Brain microvascular endothelial cell (primary cell): ENCODE measurements around the gene GRIA1.
A peak's percentile ranks its signal among the peaks of the same experiment; 100 is the strongest.

Source experiments
- DNase-seq: peaks from one replicate; pipeline ENCODE4 v3.0.0-alpha.2; 2020
- H3K27ac ChIP-seq: fragments of 250-450 bp; sonication (Bioruptor Pico); 2 replicates; pipeline ENCODE4 v1.5.1; 2020; ENCODE audit warnings: mild to moderate bottlenecking, moderate library complexity
- H3K27me3 ChIP-seq: fragments of 250-450 bp; sonication (Bioruptor Pico); replicated peaks from 2 replicates; pipeline ENCODE4 v1.5.1; 2020; ENCODE audit warnings: mild to moderate bottlenecking
- H3K36me3 ChIP-seq: fragments of 250-450 bp; sonication (Bioruptor Pico); replicated peaks from 2 replicates; pipeline ENCODE4 v1.5.1; 2020; ENCODE audit warnings: mild to moderate bottlenecking
- H3K4me3 ChIP-seq: 2 replicates; pipeline ENCODE4 v1.5.1; 2011; ENCODE audit warnings: low read depth, mild to moderate bottlenecking, control low read depth, low read length, moderate library complexity
- in situ Hi-C: cut with HindIII; loops from 2 replicates; pipeline ENCODE4 v1.10.0; 2017; ENCODE audit warnings: low sequenced_read_pairs, low pct_ligation_motif_present
- TF ChIP-seq, protein P1 (sequence below): IDR thresholded peaks from 2 replicates; pipeline ENCODE4 v1.5.1; 2011; ENCODE audit warnings: low read depth, mild to moderate bottlenecking, moderate library complexity, low read length, control low read depth, inconsistent platforms; ENCODE audit errors: missing control alignments

The GRIA1 gene

DNA sequence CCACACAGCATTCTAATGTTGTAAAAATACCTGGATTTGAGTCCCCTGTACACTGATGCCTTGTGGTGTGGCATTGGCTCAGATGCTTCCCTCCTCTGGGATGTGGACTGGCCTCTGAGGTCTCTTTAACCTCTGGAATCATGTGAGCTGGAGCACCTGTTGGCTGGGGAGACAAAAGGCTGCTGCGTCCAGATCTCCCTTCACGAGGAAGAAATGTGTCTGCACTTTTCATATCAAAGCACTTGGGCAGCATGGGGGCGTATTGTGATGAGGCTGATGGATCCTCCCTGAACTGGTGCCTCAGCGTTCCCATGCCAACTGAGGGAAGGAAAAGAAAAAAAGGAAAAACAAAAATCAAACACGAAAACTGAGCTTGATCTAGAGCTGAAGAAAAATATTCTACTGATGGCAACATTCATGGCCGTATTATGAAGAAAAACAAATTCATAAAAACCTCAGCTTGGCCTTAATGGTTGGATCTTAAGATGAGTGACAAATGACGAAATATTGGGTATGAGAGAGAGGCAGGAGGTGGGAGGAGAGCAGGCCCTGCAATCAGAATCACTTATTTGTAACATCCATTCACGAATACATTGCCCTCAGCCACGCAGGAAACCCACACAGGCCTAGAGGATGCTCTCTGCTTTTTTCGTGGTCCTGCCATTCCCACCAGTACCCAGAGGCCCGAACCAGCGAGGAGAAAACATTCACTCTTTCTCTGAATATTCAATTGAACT lies 26.2 kb downstream of the GRIA1 start:
- H3K36me3 ChIP-seq: no peaks in the 10 kb centered on the region
- no peaks in the 10 kb centered on the region for H3K27me3 ChIP-seq
- H3K4me3 ChIP-seq: no peak overlapping the region
- in situ Hi-C loops: no loop called here
- no peak overlapping the region for H3K27ac ChIP-seq
- TF ChIP-seq, protein P1, sequence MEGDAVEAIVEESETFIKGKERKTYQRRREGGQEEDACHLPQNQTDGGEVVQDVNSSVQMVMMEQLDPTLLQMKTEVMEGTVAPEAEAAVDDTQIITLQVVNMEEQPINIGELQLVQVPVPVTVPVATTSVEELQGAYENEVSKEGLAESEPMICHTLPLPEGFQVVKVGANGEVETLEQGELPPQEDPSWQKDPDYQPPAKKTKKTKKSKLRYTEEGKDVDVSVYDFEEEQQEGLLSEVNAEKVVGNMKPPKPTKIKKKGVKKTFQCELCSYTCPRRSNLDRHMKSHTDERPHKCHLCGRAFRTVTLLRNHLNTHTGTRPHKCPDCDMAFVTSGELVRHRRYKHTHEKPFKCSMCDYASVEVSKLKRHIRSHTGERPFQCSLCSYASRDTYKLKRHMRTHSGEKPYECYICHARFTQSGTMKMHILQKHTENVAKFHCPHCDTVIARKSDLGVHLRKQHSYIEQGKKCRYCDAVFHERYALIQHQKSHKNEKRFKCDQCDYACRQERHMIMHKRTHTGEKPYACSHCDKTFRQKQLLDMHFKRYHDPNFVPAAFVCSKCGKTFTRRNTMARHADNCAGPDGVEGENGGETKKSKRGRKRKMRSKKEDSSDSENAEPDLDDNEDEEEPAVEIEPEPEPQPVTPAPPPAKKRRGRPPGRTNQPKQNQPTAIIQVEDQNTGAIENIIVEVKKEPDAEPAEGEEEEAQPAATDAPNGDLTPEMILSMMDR: no peak
- no peak for DNase-seq

DNA sequence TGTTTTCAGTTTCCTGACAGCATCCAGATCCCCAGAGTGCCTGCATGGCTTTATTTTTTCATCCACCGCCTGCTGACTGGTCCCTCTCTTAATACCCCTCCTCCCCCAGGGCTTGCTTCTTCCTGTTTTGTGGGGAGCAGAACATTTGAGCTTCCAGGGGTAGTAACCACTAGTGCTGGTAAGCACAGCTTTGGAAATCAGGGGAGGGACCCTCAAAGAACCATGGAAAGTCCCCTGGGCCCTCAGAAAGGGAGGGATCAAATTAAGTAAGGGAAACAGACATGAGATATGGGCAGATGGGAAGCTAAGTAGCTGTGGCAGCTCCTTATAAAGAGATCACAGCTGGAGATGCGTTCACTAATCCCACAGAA lies 26.8 kb downstream of the GRIA1 start:
- Histone ChIP-seq H3K27ac (no peak overlapping the region), H3K36me3 (no peaks in the 10 kb centered on the region), H3K27me3 (no peaks in the 10 kb centered on the region), H3K4me3 (no peak overlapping the region)
- in situ Hi-C loops: no loop called here
- TF ChIP-seq, protein P1: no peak
- DNase-seq: no peak

DNA sequence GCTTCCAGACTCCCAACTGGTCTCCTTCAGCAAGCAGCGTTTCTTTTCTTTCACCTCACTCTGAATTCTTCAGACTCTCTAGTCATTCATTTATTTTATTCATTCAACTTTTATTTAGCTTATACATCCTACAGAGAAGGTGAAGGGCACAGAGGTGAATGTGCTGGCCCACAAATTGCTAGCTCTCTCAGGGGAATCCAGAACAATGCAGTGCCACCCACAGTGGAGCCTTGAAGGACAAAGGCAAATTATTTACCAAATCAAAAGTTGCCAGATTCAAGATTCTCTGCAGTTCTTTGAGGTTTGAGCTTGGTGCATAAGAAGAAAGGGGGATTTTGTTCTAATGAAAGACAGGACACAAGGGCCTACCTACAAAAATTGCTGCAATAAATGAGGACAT lies 29.7 kb downstream of the GRIA1 start:
- in situ Hi-C loops: no loop called here
- DNase-seq: no peak
- H3K27me3 ChIP-seq: no peaks in the 10 kb centered on the region

DNA sequence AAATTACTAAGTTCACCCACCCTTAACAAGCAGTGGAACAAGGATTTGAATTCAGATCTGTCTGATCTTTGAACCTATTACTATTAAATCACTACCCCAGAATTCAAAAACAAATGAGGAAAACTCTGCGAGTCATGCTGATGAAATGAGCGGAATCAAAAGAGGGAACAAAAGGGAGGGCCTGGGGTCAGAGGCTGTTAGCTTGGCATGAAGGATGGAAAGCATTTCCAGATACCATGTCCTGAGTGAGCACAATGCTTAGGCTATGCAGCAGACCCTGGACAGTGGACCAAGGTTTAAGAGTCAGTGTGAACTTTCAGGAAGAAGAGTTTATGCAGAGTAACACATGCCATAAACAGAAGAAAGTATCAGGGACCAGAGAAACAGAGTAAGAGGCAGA lies 30.5 kb downstream of the GRIA1 start:
- Histone ChIP-seq H3K4me3 (no peak overlapping the region), H3K27me3 (no peaks in the 10 kb centered on the region), H3K27ac (no peak overlapping the region), H3K36me3 (no peaks in the 10 kb centered on the region)
- DNase-seq: peak; percentile 38
- in situ Hi-C loops: no loop called here
- TF ChIP-seq, protein P1: no peak

More for the DNA sequence above, 29.7 kb downstream of the GRIA1 start:
- H3K27ac ChIP-seq: no peak overlapping the region
- TF ChIP-seq, protein P1: no peak
- H3K36me3 ChIP-seq: no peaks in the 10 kb centered on the region
- no peak overlapping the region for H3K4me3 ChIP-seq

DNA sequence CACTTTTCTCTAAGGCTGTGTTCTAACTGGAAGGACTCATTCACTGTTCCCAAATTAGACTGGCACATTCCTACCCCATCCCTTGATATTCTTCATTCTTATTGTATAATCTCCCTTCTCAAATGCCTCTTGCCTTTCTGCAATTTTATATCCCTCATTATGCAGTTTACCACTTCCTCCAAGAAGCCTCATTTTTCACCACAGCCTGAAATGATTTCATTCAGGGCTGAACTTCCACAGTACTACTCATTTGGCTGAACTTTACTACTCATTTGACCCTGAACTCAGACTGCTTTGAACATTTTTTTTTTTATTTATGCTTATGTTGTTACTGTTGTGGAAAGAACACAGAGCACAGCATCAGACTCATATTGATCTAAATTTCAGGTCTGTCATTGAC lies 32.7 kb downstream of the GRIA1 start:
- Histone ChIP-seq H3K27ac (peak overlapping the region; percentile 49), H3K36me3 (no peaks in the 10 kb centered on the region), H3K4me3 (no peak overlapping the region), H3K27me3 (no peaks in the 10 kb centered on the region)
- TF ChIP-seq, protein P1: no peak
- peak; percentile 35 for DNase-seq
- in situ Hi-C loops: no loop called here

DNA sequence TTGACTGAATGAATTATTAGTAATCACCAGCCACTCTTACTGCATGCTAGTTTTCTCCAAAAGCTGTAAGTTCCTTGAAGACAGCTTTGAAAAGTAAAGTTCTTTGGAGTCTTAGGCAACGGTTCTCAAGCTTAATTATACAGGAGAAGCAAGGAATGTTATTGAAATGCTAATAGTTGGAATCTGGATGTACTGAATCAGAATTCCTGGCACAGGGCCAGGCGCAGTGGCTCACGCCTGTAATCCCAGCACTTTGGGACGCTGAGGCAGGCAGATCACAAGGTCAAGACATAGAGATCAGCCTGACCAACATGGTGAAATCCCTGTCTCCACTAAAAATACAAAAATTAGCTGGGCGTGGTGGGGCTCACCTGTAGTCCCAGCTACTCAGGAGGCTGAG lies 33.4 kb downstream of the GRIA1 start:
- Histone ChIP-seq H3K36me3 (no peaks in the 10 kb centered on the region), H3K4me3 (no peak overlapping the region), H3K27me3 (no peaks in the 10 kb centered on the region), H3K27ac (peak overlapping the region; percentile 49)
- TF ChIP-seq, protein P1: no peak
- in situ Hi-C loops: no loop called here
- DNase-seq: peak; percentile 52
